Right atrium auricular region (tissue), 2 donors: ENCODE results near the gene AKIRIN2. TPM values are rescaled to one million over a fixed set of nuclear protein-coding genes. Genes with fewer than 3 reads are reported as not detected.

Experiments used
- DNase-seq: peaks from one replicate; pipeline ENCODE4 v3.0.0-alpha.2; 2019; ENCODE audit warnings: low spot score
- H3K27ac ChIP-seq, 2 donors: fragments of 200-600 bp; sonication (generic); 1 replicate in 1 of 2; 2 replicates in 1 of 2; pipeline ENCODE4 v1.5.1; 2016 to 2019
- H3K27me3 ChIP-seq, 2 donors: fragments of 200-600 bp; sonication (generic); one replicate each; pipeline versions ENCODE4 v1.5.1 to v1.6.0; 2017 to 2019
- H3K36me3 ChIP-seq: fragments of 200-600 bp; sonication (generic); one replicate; pipeline ENCODE4 v1.5.1; 2016
- H3K4me1 ChIP-seq, 2 donors: fragments of 200-600 bp; sonication (generic); one replicate each; pipeline versions ENCODE4 v1.5.1 to v1.6.0; 2017 to 2019
- H3K4me3 ChIP-seq, 2 donors: fragments of 200-600 bp; sonication (generic); 1 replicate in 1 of 2; 2 replicates in 1 of 2; pipeline ENCODE4 v1.5.1; 2017 to 2019; ENCODE audit warnings: mild to moderate bottlenecking in 1 of 2, moderate library complexity in 1 of 2
- H3K9me3 ChIP-seq, 2 donors: fragments of 200-600 bp; sonication (generic); one replicate each; pipeline ENCODE4 v1.5.1; 2019
- CTCF ChIP-seq, 2 donors: fragments of 200-600 bp; sonication (generic); IDR thresholded peaks; one replicate each; pipeline ENCODE4 v1.5.1; 2019; ENCODE audit warnings: antibody characterized with exemption in 2 of 2
- total RNA-seq, 2 donors: library from RNA; depleted of rRNA; stranded (reverse); fragments of >200 nt; gene quantifications; one replicate each; pipeline ENCODE4 v1.1.0, GENCODE V29; 2016

The AKIRIN2 gene
- total RNA-seq: 10 to 100 TPM; 27.2 to 29.4 TPM

- Histone ChIP-seq H3K9me3 (no peaks in the 10 kb centered on the region), H3K4me1 (peaks cover 0 to 29% of the 10 kb centered on the region in 2 donors), H3K36me3 (no peaks in the 10 kb centered on the region), H3K27me3 (no peaks in the 10 kb centered on the region), H3K4me3 (peak within 1 kb of the TSS; percentile 96 to 98), H3K27ac (peak within 1 kb of the TSS; percentile 99)
- TF ChIP-seq CTCF (IDR thresholded peaks at IDR 0.05): no peak
- peak; percentile 99 for DNase-seq
These were observed at the start of gene AKIRIN2 for GRCh38 chr6:87701676-87702588. TSS of gene AKIRIN2 (minus strand) at chr6:87702233. CDS start at chr6:87701684, 549 bp downstream.

- Histone ChIP-seq H3K27me3 (no peaks in the 10 kb centered on the region), H3K4me1 (no peaks in the 10 kb centered on the region), H3K27ac (no peak overlapping the region), H3K4me3 (no peak overlapping the region), H3K36me3 (no peaks in the 10 kb centered on the region), H3K9me3 (no peaks in the 10 kb centered on the region)
- TF ChIP-seq CTCF (IDR thresholded peaks at IDR 0.05): no peak
- DNase-seq: no peak
These were observed 45.6 kb upstream of the AKIRIN2 start for GRCh38 chr6:87747646-87748045.

- H3K4me1 ChIP-seq: no peaks in the 10 kb centered on the region
- TF ChIP-seq CTCF (IDR thresholded peaks at IDR 0.05): no peak
- H3K4me3 ChIP-seq: no peak overlapping the region
- H3K9me3 ChIP-seq: no peaks in the 10 kb centered on the region
- H3K27ac ChIP-seq: no peak overlapping the region
- no peaks in the 10 kb centered on the region for H3K27me3 ChIP-seq
- DNase-seq: no peak
- no peaks in the 10 kb centered on the region for H3K36me3 ChIP-seq
These were observed 44.1 kb upstream of the AKIRIN2 start for GRCh38 chr6:87745966-87746721.

- H3K36me3 ChIP-seq: no peaks in the 10 kb centered on the region
- no peak for DNase-seq
- TF ChIP-seq CTCF (IDR thresholded peaks at IDR 0.05): no peak
- no peak overlapping the region for H3K27ac ChIP-seq
- H3K27me3 ChIP-seq: no peaks in the 10 kb centered on the region
- H3K4me3 ChIP-seq: no peak overlapping the region
- H3K9me3 ChIP-seq: no peaks in the 10 kb centered on the region
- no peaks in the 10 kb centered on the region for H3K4me1 ChIP-seq
These were observed 41.4 kb upstream of the AKIRIN2 start for GRCh38 chr6:87743454-87743853.

- Histone ChIP-seq H3K4me3 (no peak overlapping the region), H3K9me3 (no peaks in the 10 kb centered on the region), H3K4me1 (no peaks in the 10 kb centered on the region), H3K27me3 (no peaks in the 10 kb centered on the region), H3K27ac (no peak overlapping the region), H3K36me3 (no peaks in the 10 kb centered on the region)
- DNase-seq: no peak
- no peak for TF ChIP-seq CTCF (IDR thresholded peaks at IDR 0.05)
These were observed 40.1 kb upstream of the AKIRIN2 start for GRCh38 chr6:87742106-87742505.
